GM12872 (cell line): Measurements from ENCODE around the gene STIP1.

Source experiments
- CTCF ChIP-seq: IDR thresholded peaks from 3 replicates; pipeline ENCODE4 v1.5.1; 2011; ENCODE audit warnings: low read depth, mild to moderate bottlenecking, low read length, moderate library complexity; ENCODE audit not compliant: insufficient read depth

The STIP1 gene

GRCh38 chr11:64152841-64153691, 32.9 kb upstream of the STIP1 start:
- TF ChIP-seq CTCF, result peak; percentile 98

- TF ChIP-seq CTCF, result no peak
These were observed 32.2 kb upstream of the STIP1 start for GRCh38 chr11:64153812-64154211.

GRCh38 chr11:64156235-64157011, 29.5 kb upstream of the STIP1 start:
- TF ChIP-seq CTCF, result no peak

- no peak for TF ChIP-seq CTCF
These were observed 28.2 kb upstream of the STIP1 start for GRCh38 chr11:64157631-64158394.

GRCh38 chr11:64161037-64161436, 24.9 kb upstream of the STIP1 start:
- no peak for TF ChIP-seq CTCF

- no peak for TF ChIP-seq CTCF
These were observed 22.0 kb upstream of the STIP1 start for GRCh38 chr11:64163951-64164350.
